ENCODE data around the gene AS3MT.

GRCh38 chr10:102824664-102825063 is 44.6 kb upstream of the AS3MT start:
- TF ChIP-seq CTCF (IDR thresholded peaks at IDR 0.05) (no peak), POLR2A (IDR thresholded peaks at IDR 0.05) (no peak), POLR2AphosphoS5 (IDR thresholded peaks at IDR 0.05) (no peak)

All from gastroesophageal sphincter (tissue), 3 donors.